ENCODE measurements around the gene SERPINC1. TPM values are rescaled to one million over a fixed set of nuclear protein-coding genes. Genes with fewer than 3 reads are reported as not detected.

SERPINC1 gene
- total RNA-seq, 1 donor from 2014 or later = 0.30 TPM

- Histone ChIP-seq H3K4me3 (no peak overlapping the region), H3K27ac (no peak overlapping the region), H3K9me3 (no peaks in the 10 kb centered on the region), H3K4me1 (no peaks in the 10 kb centered on the region), H3K27me3 (ENCODE audit: low read depth) (no peaks in the 10 kb centered on the region), H3K36me3 (peaks cover 11% of the 10 kb centered on the region)
- DNase-seq = no peak
- TF ChIP-seq, protein P1, sequence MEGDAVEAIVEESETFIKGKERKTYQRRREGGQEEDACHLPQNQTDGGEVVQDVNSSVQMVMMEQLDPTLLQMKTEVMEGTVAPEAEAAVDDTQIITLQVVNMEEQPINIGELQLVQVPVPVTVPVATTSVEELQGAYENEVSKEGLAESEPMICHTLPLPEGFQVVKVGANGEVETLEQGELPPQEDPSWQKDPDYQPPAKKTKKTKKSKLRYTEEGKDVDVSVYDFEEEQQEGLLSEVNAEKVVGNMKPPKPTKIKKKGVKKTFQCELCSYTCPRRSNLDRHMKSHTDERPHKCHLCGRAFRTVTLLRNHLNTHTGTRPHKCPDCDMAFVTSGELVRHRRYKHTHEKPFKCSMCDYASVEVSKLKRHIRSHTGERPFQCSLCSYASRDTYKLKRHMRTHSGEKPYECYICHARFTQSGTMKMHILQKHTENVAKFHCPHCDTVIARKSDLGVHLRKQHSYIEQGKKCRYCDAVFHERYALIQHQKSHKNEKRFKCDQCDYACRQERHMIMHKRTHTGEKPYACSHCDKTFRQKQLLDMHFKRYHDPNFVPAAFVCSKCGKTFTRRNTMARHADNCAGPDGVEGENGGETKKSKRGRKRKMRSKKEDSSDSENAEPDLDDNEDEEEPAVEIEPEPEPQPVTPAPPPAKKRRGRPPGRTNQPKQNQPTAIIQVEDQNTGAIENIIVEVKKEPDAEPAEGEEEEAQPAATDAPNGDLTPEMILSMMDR (IDR thresholded peaks at IDR 0.05) = no peak
- intact Hi-C loops (cut with DNase I) = no loop called here
- no peak for ATAC-seq
Observed at GRCh38 chr1:173893611-173894010, 23.5 kb downstream of the SERPINC1 start.

DNA sequence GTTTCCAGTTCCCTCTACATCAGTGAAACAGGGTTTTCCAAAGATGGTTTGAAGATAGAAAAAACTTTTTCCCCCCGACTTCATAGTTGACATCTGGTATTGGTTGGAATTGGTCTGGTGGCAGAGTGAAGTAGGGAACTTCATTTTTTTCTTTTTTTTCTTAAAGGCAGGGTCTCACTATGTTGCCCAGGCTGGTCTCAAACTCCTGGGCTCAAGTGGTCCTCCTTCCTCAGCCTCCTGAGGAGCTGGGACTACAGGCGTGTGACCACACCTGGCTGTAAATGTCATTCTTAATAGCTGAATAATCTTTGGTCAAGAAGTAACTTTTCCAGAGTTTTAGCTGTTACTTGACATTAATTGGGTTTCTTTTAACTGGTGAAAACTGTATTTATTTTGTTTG is 27.2 kb downstream of the SERPINC1 start:
- ATAC-seq (no peak), DNase-seq (no peak)
- no peak overlapping the region for H3K4me3 ChIP-seq
- intact Hi-C loops (cut with DNase I) = no loop called here
- no peaks in the 10 kb centered on the region for H3K4me1 ChIP-seq
- H3K36me3 ChIP-seq = peaks cover 28% of the 10 kb centered on the region
- H3K27ac ChIP-seq = no peak overlapping the region
- H3K27me3 ChIP-seq (ENCODE audit: low read depth) = no peaks in the 10 kb centered on the region
- TF ChIP-seq, protein P1 (IDR thresholded peaks at IDR 0.05) = no peak
- no peaks in the 10 kb centered on the region for H3K9me3 ChIP-seq

DNA sequence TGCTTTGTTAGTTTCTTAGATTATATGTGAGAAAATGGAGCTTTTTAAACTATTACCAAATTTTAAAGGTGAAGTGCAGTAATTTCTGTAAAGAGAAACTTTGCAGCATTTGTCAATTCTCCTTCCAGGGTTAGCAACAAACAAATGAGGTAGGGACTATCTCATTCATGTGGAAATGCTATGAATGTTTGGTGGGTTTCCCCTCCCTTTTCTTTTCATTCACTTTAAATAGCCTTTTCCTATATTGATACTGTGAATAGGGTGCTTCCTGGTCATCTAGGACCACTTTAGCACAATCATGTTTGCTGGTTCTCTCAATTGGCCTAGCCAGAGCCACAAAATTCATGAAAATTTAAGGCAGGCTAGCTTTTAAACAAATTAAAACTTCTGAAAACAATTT is 28.4 kb downstream of the SERPINC1 start:
- ATAC-seq (no peak), DNase-seq (no peak)
- intact Hi-C loops (cut with DNase I) = no loop called here
- no peaks in the 10 kb centered on the region for H3K4me1 ChIP-seq
- no peak overlapping the region for H3K4me3 ChIP-seq
- TF ChIP-seq, protein P1 (IDR thresholded peaks at IDR 0.05) = no peak
- H3K9me3 ChIP-seq = no peaks in the 10 kb centered on the region
- peaks cover 26% of the 10 kb centered on the region for H3K36me3 ChIP-seq
- H3K27ac ChIP-seq = no peak overlapping the region
- H3K27me3 ChIP-seq (ENCODE audit: low read depth) = no peaks in the 10 kb centered on the region

GRCh38 chr1:173887627-173888026 is 29.5 kb downstream of the SERPINC1 start:
- ATAC-seq (no peak), DNase-seq (no peak)
- intact Hi-C loops (cut with DNase I) = no loop called here
- Histone ChIP-seq H3K36me3 (peaks cover 26% of the 10 kb centered on the region), H3K9me3 (no peaks in the 10 kb centered on the region), H3K27me3 (ENCODE audit: low read depth) (no peaks in the 10 kb centered on the region), H3K4me3 (no peak overlapping the region), H3K4me1 (no peaks in the 10 kb centered on the region), H3K27ac (no peak overlapping the region)
- TF ChIP-seq, protein P1 (IDR thresholded peaks at IDR 0.05) = no peak

- no peaks in the 10 kb centered on the region for H3K4me1 ChIP-seq
- H3K27me3 ChIP-seq (ENCODE audit: low read depth) = no peaks in the 10 kb centered on the region
- H3K27ac ChIP-seq = no peak overlapping the region
- TF ChIP-seq, protein P1 (IDR thresholded peaks at IDR 0.05) = no peak
- no peak overlapping the region for H3K4me3 ChIP-seq
- intact Hi-C loops (cut with DNase I) = no loop called here
- DNase-seq (no peak), ATAC-seq (no peak)
- peaks cover 26% of the 10 kb centered on the region for H3K36me3 ChIP-seq
- no peaks in the 10 kb centered on the region for H3K9me3 ChIP-seq
Observed at GRCh38 chr1:173886746-173887611, 30.1 kb downstream of the SERPINC1 start.

All from lower lobe of right lung (tissue), 2 donors.